ENCODE data around the gene COL23A1.

The COL23A1 gene

DNA sequence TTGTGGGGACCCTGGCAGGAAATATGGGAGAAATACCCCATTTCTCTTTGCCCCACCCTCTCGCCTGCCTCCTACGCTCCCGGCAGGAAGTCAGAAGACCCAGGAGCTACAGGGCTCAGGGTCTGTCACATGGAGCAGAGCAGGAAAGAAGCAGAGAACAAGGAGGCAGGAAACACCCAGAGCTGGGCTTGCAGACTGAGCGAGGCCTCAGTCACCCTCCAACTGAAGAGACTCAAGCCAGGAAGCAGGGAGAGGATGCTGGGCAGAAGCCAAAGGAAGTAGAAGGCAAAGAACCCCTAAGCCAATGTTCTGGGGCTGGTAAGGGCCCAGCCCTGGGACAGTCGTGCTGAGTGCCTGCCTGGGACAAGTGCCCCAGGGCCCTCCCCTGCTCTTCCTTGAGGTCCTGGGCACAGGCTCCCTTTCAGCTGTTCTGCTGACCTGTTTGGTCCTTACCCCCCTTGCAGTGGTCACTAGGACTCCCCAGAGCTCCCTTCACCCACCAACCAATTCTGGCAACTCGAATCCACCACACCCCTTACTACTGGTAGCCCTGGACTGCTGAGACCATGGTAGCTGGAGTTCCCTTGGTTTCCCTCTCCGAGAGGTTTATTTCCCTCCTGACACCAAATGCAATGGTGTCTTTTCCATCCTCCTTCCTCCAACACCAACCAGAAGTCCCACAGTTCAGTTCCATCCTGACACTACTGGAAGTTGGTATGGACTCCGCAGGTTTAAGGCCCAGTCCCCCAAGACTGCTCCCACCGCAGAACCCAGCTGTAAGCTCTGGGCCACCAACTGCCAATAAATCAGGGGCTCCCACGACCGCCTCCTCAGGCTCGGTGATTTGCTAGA is 157.5 kb downstream of the COL23A1 start:
- Mint-ChIP-seq H3K27ac (no peak overlapping the region), H3K27me3 (peaks cover 57% of the 10 kb centered on the region), H3K4me1 (no peaks in the 10 kb centered on the region), H3K9me3 (peaks cover 9% of the 10 kb centered on the region), H3K4me3 (no peak overlapping the region), H3K36me3 (no peaks in the 10 kb centered on the region)
- no peak for ATAC-seq

DNA sequence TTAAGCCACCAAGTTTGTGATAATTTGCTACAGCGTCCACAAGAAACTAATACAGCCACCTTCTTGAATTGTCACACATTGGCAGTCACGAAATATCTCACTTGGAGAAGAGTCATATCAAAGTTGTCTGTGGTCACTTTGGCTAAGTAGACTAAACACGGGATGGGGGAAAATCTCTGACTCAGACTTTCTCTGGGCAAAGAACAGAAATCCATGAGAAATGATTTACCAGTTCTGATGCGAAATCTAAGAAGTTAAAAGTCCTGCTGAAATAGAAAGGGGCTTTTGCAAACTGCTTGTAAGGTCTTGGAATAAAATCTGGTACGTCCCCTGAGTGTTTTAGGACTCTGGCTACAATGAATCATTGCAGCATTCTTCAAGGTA is 158.4 kb downstream of the COL23A1 start:
- Mint-ChIP-seq H3K36me3 (no peaks in the 10 kb centered on the region), H3K9me3 (peaks cover 9% of the 10 kb centered on the region), H3K27me3 (peaks cover 57% of the 10 kb centered on the region), H3K27ac (no peak overlapping the region), H3K4me3 (no peak overlapping the region), H3K4me1 (no peaks in the 10 kb centered on the region)
- no peak for ATAC-seq

DNA sequence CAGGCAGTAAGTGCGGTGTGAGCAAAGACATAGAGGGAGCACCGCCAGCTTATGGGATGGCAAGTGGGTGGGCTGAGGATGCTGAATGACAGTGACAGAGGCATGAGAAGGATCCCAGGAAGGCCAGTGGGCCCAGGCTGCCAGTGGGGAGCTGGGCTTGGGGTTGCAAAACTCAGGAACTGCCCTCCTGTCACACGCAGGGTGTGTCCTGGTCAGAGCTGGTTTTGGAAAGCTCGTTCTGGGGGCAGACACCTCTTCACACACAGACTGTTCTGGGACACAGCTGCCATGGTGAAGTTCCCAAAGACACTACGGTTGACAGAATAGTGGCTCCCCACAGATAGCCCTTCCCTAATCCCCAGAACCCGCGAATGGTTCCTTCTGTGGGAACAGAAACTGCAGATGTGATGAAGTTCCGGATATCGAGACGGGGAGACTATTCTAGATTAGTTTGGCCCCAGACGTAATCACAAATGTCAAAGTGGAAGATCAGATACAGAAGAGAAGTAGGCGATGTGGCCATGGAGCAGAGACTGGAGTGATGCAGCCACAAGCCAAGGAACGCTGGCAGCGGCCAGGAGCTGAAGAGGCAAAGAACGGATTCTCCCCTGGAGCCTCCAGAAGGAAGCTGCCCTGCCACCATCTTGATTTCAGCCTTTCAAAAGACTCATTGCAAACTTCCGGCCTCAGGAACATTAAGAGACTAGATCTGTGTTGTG is 159.0 kb downstream of the COL23A1 start:
- H3K27ac Mint-ChIP-seq = no peak overlapping the region
- H3K36me3 Mint-ChIP-seq = no peaks in the 10 kb centered on the region
- peaks cover 62% of the 10 kb centered on the region for H3K27me3 Mint-ChIP-seq
- no peaks in the 10 kb centered on the region for H3K4me1 Mint-ChIP-seq
- H3K4me3 Mint-ChIP-seq = no peak overlapping the region
- no peak for ATAC-seq
- peaks cover 9% of the 10 kb centered on the region for H3K9me3 Mint-ChIP-seq

DNA sequence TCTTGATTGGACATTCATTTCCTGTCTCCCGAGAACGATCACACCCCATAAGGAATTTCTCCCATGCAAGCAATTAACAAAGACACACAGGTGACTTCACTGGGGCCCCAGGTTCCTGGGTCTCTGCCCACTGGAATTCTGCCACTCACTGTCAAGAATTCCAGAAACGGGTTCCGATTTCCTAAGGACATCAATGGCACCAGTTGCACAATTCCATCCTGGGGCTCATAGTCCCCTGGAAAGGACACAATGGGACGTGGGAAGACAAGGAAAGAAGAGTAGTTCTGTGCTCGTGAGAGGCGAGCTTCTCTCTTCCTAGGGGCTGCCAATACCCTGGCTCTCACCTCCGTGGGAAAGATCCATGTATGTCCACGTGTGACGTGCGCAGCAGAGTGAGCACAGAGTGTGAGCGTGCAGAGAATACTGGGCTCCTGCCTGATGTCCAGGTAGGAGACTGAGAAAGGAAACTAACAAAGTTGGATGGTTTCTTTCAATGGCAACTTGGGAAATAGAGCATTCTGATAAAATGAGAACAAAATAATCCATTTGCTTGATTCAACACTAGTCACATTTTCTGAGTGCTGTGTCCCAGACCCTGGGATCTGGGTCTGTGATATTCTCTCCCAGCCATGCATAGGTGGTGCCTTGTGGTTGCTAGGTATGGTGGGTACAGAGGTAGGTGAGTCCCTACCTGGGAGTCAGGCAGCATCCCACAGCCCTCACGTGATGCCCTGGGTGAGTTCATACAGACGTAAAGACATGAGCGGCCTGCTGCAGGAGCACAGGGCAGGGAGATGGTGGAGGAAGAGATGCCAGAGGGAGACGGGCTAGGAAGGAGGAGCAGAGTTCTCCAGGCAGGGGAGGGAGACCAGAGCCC is 159.8 kb downstream of the COL23A1 start:
- no peak overlapping the region for H3K27ac Mint-ChIP-seq
- H3K27me3 Mint-ChIP-seq = peaks cover 62% of the 10 kb centered on the region
- H3K36me3 Mint-ChIP-seq = no peaks in the 10 kb centered on the region

DNA sequence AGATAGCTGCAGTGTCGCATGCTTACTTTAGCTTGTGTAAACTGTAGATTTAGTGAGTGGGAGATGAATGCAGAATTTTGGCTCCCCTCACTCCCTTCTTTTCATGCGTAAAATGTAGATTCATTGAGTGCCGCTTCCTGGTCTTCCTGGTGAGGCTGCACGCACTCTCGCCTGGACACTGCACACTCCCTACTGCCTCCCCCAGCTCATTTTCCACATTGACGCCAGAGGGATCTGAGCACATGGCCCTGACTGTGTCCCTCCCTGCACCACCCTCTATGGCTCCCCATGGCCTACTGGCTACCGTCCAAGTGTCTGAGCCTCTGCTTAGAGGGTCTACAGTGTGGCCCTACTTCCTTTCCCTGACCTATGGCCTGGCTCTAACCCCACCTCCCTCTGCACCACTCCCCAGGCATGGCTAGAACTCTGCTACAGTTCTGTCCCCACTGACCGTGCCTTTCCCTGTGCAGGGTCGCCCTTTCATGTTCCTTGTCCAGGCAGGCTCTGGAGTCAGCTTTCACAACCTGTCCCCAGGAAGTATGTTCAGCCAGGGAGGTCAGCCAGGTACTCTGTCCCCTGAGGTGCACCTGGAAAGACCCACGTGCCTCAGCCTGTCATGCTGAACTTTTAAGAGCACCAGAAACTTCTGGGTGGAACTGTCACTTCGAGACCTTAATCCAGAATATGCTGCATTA is 160.6 kb downstream of the COL23A1 start:
- no peaks in the 10 kb centered on the region for H3K4me1 Mint-ChIP-seq
- no peak overlapping the region for H3K4me3 Mint-ChIP-seq
- H3K27ac Mint-ChIP-seq = no peak overlapping the region
- ATAC-seq = no peak
- H3K9me3 Mint-ChIP-seq = peaks cover 9% of the 10 kb centered on the region
- peaks cover 55% of the 10 kb centered on the region for H3K27me3 Mint-ChIP-seq
- no peaks in the 10 kb centered on the region for H3K36me3 Mint-ChIP-seq

More for the DNA sequence above, 159.8 kb downstream of the COL23A1 start:
- no peak for ATAC-seq
- Mint-ChIP-seq H3K4me1 (no peaks in the 10 kb centered on the region), H3K9me3 (peaks cover 9% of the 10 kb centered on the region), H3K4me3 (no peak overlapping the region)

- Mint-ChIP-seq H3K36me3 (no peaks in the 10 kb centered on the region), H3K4me1 (no peaks in the 10 kb centered on the region), H3K27ac (no peak overlapping the region), H3K27me3 (peaks cover 50% of the 10 kb centered on the region), H3K9me3 (peaks cover 9% of the 10 kb centered on the region), H3K4me3 (no peak overlapping the region)
- no peak for ATAC-seq
These were observed 161.1 kb downstream of the COL23A1 start for GRCh38 chr5:178429156-178429468.

DNA sequence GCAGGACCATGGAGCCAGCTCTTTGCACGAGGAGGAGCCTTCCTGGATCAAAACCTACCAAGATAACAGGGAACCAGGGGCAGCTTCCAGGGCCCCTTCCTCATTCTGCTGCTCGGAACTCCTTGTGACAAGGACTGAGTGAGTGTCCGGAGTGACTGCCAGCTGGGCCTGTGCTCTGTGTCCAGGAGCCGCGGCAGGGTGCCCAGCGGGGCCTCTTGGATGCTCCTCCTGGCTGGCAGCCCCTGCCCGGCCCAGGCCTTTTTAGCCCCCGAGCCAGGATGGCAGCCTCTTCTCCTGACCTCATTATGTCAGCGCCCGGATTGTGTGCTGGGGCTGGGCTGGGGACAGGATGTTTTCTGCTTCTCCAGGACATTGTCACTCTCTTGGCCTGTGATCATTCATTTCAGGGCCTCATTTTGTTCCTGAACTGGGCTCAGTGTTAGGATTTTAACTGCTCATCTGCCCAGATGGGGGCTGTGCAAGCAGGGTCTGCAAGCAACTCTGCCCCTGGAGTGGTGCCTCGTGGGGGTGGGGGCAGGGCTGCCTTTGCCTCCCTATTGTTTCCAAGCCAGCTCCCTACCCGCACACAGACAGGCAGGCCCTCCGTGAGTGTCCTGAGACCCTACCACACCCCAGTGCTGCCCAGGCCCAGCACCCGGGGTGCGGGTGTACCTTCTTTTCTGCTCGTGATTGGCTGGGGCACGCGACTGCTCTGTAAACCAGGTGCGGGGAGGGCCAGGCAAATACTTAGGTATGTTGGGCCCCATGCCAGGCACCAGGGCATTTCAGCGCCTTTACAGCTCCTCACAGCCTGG is 161.6 kb downstream of the COL23A1 start:
- H3K4me1 Mint-ChIP-seq = no peaks in the 10 kb centered on the region
- no peaks in the 10 kb centered on the region for H3K36me3 Mint-ChIP-seq
- no peak overlapping the region for H3K4me3 Mint-ChIP-seq
- no peak for ATAC-seq
- H3K27me3 Mint-ChIP-seq = peaks cover 44% of the 10 kb centered on the region
- H3K27ac Mint-ChIP-seq = no peak overlapping the region
- H3K9me3 Mint-ChIP-seq = peaks cover 9% of the 10 kb centered on the region

DNA sequence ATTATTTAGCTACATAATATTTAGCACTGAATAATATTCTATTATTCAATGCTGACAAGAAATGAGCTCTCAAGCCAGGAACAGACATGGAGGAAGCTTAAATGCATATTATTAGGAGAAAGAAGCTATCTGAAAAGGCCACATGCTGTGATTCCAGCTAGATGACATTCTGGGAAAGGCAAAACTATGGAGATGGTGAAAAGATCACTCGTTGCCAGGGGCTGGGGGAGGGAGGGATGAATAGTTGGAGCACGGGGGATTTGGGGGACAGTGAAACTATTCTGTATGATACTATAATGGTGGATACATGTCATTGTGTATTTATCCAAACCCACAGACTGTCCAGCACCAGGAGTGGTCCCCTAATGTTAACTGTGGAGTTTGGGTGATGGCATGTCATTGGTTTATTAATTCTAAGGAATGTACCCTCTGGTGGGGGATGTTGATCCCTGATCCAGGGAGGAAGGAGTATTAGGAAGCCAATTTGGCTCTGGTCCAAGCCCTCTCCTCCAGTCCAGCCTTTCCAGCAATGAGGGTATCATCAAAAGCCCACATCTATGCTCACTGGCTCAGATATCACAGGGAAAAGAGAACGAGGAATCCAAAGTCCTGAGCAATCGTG is 162.5 kb downstream of the COL23A1 start:
- peaks cover 36% of the 10 kb centered on the region for H3K27me3 Mint-ChIP-seq
- no peaks in the 10 kb centered on the region for H3K4me1 Mint-ChIP-seq
- peaks cover 9% of the 10 kb centered on the region for H3K9me3 Mint-ChIP-seq
- no peak overlapping the region for H3K4me3 Mint-ChIP-seq
- no peak for ATAC-seq
- no peaks in the 10 kb centered on the region for H3K36me3 Mint-ChIP-seq
- H3K27ac Mint-ChIP-seq = no peak overlapping the region

- H3K27ac Mint-ChIP-seq = no peak overlapping the region
- no peaks in the 10 kb centered on the region for H3K4me1 Mint-ChIP-seq
- peaks cover 6% of the 10 kb centered on the region for H3K9me3 Mint-ChIP-seq
- no peak for ATAC-seq
- no peaks in the 10 kb centered on the region for H3K36me3 Mint-ChIP-seq
- no peak overlapping the region for H3K4me3 Mint-ChIP-seq
- H3K27me3 Mint-ChIP-seq = peaks cover 34% of the 10 kb centered on the region
These were observed 163.7 kb downstream of the COL23A1 start for GRCh38 chr5:178426326-178427130.

DNA sequence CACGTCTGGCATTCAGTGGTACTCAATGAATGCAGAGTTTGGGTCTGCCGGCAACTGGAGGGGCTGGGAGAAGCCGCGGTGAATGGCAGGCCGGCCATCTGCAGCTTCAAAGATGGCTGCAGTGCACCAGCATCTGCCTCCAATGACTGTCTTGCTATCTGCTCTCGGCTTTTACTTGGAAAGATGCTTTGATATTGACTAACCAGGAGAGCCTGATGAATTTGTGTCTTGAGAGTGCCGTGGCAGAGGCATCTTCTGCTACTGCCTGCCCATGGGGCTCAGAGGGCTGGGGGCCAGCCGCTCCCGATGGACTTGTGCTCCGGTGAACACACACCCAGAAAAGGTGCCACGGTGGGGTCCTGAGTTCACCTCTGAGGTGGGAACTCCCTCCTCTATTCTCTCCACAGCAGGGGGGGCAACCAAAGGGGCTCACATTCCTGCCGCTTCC is 164.5 kb downstream of the COL23A1 start:
- Mint-ChIP-seq H3K27ac (no peak overlapping the region), H3K4me3 (no peak overlapping the region), H3K36me3 (no peaks in the 10 kb centered on the region), H3K27me3 (peaks cover 26% of the 10 kb centered on the region), H3K9me3 (peaks cover under 1% of the 10 kb centered on the region), H3K4me1 (no peaks in the 10 kb centered on the region)
- no peak for ATAC-seq

- Mint-ChIP-seq H3K4me3 (no peak overlapping the region), H3K4me1 (no peaks in the 10 kb centered on the region), H3K27me3 (peaks cover 17% of the 10 kb centered on the region), H3K27ac (no peak overlapping the region), H3K36me3 (no peaks in the 10 kb centered on the region), H3K9me3 (no peaks in the 10 kb centered on the region)
- no peak for ATAC-seq
These were observed 165.4 kb downstream of the COL23A1 start for GRCh38 chr5:178424810-178425177.

- no peak for ATAC-seq
- H3K4me3 Mint-ChIP-seq = no peak overlapping the region
- no peak overlapping the region for H3K27ac Mint-ChIP-seq
- H3K9me3 Mint-ChIP-seq = no peaks in the 10 kb centered on the region
- no peaks in the 10 kb centered on the region for H3K36me3 Mint-ChIP-seq
- H3K27me3 Mint-ChIP-seq = peaks cover 13% of the 10 kb centered on the region
- no peaks in the 10 kb centered on the region for H3K4me1 Mint-ChIP-seq
These were observed 166.0 kb downstream of the COL23A1 start for GRCh38 chr5:178423901-178424809.

Data from stimulated activated memory B cell treated with anti-CD40 and anti-IgM and Interleukin-4, amounts not matched to agents 10 μg/mL and 1 μg/mL and 100 μg/mL, for 72 hours (primary cell).